ENCODE measurements around the gene PSD2.
"Not testable (repeated sequence)": the region's sequence is repeated elsewhere in the genome, so short reads cannot be mapped to it uniquely, and the experiment has no call there.

PSD2 gene

GRCh38 chr5:139789116-139789844 is 6.3 kb upstream of the PSD2 start:
- no peak for DNase-seq (ENCODE audit: low read depth in 3 of 3)

- DNase-seq (ENCODE audit: low read depth in 3 of 3): no peak
Measured at GRCh38 chr5:139789845-139790189, 5.8 kb upstream of the PSD2 start.

DNA sequence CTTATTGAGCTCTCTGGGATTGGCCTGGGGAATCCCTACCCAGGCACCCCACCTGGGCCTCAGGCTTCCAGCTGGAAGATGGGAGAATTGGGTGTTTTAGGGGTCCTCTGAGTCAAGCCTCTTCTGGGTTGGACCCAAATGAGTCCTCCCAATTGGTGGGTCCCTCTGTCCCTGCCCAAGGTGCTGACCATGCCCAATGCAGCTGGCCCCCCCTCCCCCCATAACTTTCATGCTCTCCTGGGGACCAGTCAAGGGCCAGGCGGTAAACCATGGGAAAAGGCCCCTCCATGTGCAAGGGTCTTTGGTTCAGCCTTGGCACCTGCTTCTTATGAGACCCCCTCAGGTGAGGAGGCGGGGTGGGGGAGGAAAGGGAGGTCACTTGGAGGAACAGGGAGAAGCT is 3.4 kb upstream of the PSD2 start:
- DNase-seq (ENCODE audit: low read depth in 3 of 3): no peak

GRCh38 chr5:139792655-139793054 is 3.0 kb upstream of the PSD2 start:
- DNase-seq (ENCODE audit: low read depth in 3 of 3): not testable (repeated sequence)

- no peak for DNase-seq (ENCODE audit: low read depth in 3 of 3)
Measured at GRCh38 chr5:139794067-139794846, 1.4 kb upstream of the PSD2 start.

DNA sequence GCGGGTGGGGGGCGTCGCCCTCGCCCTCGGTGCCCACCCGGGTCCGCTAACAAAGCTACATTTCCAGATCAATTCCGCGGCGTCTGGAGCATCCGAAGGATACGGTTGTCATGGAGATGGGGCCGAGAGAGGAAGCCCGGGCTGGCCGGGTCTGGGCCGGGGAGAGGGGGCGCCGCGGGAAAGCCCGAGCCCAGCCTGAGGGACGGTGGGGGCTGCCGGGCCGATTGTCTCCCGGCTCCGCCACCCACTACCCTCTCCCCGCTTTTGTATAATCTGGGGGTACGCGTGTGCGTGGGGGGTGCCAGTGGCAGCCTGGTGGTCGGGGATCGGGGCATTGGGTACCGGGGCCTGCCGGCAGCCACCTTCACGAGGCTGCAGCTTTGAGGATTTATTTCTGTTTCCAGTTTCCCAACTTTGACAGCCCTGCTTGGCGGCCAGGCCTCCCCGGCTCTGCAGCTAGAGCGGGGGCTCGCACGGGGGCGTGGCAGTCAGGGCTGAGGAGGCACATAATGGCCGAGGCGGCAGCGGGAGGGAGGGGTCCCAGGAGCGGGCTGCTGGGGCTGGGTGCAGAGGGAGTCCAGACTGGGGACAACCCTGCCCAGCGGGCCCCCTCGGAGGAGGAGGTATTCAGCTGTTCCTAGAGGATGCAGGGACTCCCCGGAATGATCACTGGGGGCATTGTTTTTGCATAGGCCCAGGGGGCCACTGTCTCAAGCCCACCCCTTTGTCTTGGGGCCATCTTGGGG is 626 bp downstream of the PSD2 start:
- no peak for DNase-seq (ENCODE audit: low read depth in 3 of 3)

- no peak for DNase-seq (ENCODE audit: low read depth in 3 of 3)
Measured at GRCh38 chr5:139797335-139797734, 1.7 kb downstream of the PSD2 start.

GRCh38 chr5:139797856-139798510 is 2.4 kb downstream of the PSD2 start:
- no peak for DNase-seq (ENCODE audit: low read depth in 3 of 3)

GRCh38 chr5:139798883-139799282 is 3.3 kb downstream of the PSD2 start:
- DNase-seq (ENCODE audit: low read depth in 3 of 3): no peak

DNA sequence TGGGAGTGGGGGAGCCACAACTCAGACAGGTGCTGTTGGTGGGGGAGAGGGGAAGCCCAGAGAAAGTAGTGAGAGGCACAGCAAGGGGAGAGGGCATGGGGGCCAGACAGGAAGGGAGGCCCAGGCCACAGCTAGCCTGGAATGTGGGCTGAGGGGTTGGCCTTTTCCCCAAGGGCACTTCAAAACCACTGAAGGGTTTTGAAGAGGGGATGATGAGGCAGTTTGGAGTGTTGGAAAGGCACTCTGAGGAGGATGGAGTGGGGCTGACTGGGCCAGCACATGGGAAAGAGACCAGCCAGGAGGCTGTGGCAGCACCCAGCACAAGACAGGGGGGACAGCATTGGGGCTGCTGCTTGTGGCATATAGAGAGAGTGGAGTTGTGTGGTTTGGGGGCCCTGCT is 3.8 kb downstream of the PSD2 start:
- DNase-seq (ENCODE audit: low read depth in 3 of 3): no peak

- DNase-seq (ENCODE audit: low read depth in 3 of 3): no peak
Measured at GRCh38 chr5:139803978-139804377, 8.4 kb downstream of the PSD2 start.

DNA sequence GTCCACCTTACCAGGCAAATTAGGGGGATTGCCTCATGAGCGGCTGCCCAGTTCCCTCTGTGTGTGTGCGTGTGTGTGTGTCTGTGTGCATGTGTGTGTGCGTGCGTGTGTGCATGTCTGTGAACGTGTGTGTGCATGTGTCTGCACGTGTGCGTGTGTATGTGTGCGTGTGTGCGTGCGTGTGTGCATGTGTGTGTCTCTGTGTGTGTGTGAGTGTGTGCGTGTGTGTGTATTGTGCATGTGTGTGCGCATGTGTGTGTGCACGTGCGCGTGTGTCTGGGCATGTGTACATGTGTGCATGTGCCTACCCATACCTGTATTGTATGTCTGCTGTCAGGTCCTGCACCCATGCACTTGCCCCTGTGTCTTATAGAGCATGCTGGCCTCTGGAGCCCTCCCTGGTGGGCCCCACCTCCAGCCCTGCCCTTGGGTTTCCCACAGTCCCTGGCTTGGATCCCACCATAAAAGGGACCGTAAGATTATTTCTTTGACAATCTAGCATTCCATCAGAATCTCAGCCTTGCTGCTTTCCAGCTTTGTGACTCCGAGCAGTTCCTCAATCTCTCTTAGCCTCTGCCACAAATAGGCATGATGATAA is 9.3 kb downstream of the PSD2 start:
- no peak for DNase-seq (ENCODE audit: low read depth in 3 of 3)

DNA sequence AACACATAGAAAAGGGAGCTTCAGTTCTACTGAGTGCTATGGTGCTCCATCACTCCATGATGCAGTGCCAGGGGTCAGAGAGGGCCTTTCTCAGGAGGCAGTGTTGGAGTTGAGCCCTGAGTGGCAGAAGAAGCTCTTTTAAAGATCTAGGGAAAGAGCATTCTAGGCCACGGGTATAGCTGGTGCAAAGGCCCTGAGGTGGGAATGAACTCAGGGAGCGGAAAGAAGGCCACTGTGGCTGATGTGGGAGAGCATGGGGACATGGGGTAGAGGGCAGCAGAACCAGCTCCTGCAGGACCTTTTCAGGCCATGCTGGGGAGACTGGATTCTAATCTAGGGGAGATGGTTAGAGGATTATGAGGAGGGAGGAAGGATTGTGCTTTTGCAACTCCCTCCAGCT is 9.9 kb downstream of the PSD2 start:
- DNase-seq (ENCODE audit: low read depth in 3 of 3): no peak

- DNase-seq (ENCODE audit: low read depth in 3 of 3): no peak
Measured at GRCh38 chr5:139806111-139806510, 10.5 kb downstream of the PSD2 start.

DNA sequence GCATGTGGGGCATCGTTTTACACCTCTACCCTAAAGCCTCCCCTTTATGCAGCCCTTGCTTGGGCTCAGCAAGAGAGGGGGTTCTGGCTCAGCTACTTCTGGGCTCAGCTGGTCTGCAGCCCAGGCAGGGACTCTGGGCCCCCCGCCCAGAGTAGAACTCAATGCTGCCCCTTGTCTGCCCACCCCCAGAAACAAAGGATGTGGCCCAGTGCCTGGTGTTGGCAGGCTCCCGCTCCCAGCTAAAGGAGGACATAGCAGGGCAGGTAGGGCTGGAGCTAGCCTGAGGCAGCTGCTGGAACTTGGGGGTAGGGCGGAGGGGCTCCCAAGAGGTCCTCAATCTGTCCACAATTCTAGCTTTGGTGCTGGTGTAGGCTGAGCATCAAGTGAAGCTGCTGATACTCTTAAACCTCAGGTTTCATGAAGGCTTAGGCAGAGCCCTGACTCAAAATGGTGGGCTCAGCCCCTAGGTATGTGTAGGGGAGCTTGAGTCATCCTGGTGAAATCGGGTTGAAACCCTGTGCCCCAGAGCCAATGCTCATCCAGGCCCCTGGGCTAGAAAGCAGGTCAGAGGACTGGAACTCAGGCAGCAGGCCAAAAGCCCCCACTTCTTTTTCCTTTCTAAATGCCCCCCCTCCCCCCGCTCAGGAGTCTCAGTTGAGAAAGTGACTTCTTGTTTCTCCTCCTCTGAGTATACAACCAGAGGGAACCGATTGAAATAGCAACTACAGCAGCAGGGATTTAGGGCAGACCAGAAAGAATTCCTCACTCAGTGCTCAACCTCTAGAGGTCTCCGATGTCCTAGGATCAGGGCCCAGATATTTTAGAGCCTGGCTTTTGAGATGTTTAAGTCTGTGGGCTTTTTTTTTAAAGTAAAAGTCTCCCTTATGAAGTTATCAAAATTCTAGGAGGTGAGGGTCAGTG is 11.4 kb downstream of the PSD2 start:
- no peak for DNase-seq (ENCODE audit: low read depth in 3 of 3)

DNA sequence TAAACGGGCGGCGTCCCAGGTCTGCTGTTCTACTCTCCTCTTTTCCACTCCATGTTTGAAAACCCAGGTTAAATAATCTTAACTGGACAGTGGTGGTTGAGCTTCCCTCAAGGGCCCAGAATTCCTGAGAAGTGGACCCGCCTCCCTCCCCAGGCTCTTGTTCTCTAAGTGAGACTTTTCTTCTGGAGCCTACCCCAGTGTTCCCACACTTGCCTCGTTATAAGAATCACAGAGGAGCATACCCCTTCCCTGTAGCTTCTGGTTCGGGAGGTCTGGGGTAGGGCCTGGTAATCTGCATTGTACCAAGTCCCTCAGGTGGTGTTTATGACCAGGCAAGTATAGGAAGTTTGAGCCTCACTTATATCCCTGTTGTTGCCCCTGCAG is 12.0 kb downstream of the PSD2 start:
- DNase-seq (ENCODE audit: low read depth in 3 of 3): no peak

- peak in 1 of 3 experiments; percentile 27 for DNase-seq (ENCODE audit: low read depth in 3 of 3)
Measured at GRCh38 chr5:139808481-139809330, 13.1 kb downstream of the PSD2 start.

DNA sequence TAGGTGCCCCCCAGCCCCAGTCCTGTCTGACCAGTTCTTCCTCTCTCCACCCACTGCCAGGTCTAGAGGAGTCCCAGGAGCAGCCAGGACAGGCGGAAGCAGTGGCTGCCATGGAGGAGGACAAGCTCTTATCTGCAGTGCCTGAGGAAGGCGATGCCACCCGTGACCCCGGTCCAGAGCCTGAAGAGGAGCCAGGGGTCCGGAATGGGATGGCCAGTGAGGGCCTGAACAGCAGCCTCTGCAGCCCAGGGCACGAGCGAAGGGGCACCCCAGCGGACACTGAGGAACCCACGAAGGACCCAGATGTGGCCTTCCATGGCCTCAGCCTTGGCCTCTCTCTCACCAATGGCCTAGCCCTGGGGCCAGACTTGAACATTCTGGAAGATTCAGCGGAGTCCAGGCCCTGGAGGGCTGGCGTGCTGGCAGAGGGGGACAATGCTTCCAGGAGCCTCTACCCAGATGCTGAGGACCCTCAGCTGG is 13.8 kb downstream of the PSD2 start:
- DNase-seq (ENCODE audit: low read depth in 3 of 3): no peak

All from stimulated activated CD4-positive, alpha-beta T cell treated with anti-CD3 and anti-CD28 coated beads, TNF-alpha, amount 100 ng/mL, for 24 hours (primary cell).